ENCODE data around the gene PTPRF. TPM values are rescaled to one million over a fixed set of nuclear protein-coding genes. Genes with fewer than 3 reads are reported as not detected.

Gene PTPRF
- total and polyA plus RNA-seq, 4 donors = 40.0 to 160 (median 92.1) TPM

DNA sequence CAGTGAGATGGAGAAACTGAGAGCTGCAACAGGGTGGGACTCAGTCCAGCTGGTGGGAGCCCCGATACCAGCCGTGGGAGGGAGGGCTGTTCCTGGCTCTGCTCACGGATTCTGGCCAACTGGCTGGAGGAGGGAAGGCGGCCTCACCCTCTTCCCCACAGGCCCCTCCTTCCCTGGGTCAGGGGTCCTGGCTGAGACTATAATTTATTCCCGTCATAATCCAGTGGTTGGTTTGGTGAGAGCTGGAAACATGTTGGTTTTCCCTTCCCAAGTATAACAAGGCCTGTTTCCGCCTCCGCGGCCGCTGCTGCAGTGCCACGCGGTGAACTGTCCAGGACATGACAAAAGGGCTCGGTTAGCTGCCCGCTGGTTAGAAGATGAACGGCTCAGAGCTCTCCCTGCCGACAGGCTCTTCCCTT, 10.0 kb downstream of the PTPRF start:
- no peak overlapping the region for H3K9ac ChIP-seq (ENCODE audit: insufficient read depth in 1 of 2, low read length in 2 of 2)
- no peak for TF ChIP-seq CTCF (IDR thresholded peaks at IDR 0.05; ENCODE audit: control extremely low read depth, extremely low read depth)
- peaks cover 0 to 30% (median 15%) of the 10 kb centered on the region in 5 donors for H3K4me1 ChIP-seq (ENCODE audit: control insufficient read depth in 5 of 5, insufficient read depth in 5 of 5, low read length in 5 of 5)
- no peaks in the 10 kb centered on the region for H3K9me3 ChIP-seq (ENCODE audit: control insufficient read depth in 4 of 4, insufficient read depth in 3 of 4, low read length in 3 of 4)
- no peak overlapping the region for H3K4me3 ChIP-seq
- DNase-seq (peak; percentile 54 to 69 (median 65)), ATAC-seq (ENCODE audit: insufficient read depth, low FRiP score) (no peak)
- no peaks in the 10 kb centered on the region for H3K36me3 ChIP-seq (ENCODE audit: control insufficient read depth in 4 of 4, insufficient read depth in 4 of 4, low read length in 4 of 4)
- no peaks in the 10 kb centered on the region for H3K27me3 ChIP-seq (ENCODE audit: control insufficient read depth in 3 of 3, insufficient read depth in 3 of 3, low read length in 2 of 3)
- 55 to 67% methylated on average over 14 to 15 of the region's 15 CpGs for WGBS, 2 donors
- H3K27ac ChIP-seq (ENCODE audit: low read depth in 1 of 2, low read length in 1 of 2) = peak overlapping the region in 1 of 2 donors; percentile 15

GRCh38 chr1:43541141-43541540, 10.5 kb downstream of the PTPRF start:
- WGBS, 2 donors = 74 to 79% methylated on average over 5 of the region's 5 CpGs
- Histone ChIP-seq H3K9me3 (ENCODE audit: control insufficient read depth in 4 of 4, insufficient read depth in 3 of 4, low read length in 3 of 4) (no peaks in the 10 kb centered on the region), H3K27me3 (ENCODE audit: control insufficient read depth in 3 of 3, insufficient read depth in 3 of 3, low read length in 2 of 3) (no peaks in the 10 kb centered on the region), H3K27ac (ENCODE audit: low read depth in 1 of 2, low read length in 1 of 2) (peak overlapping the region in 1 of 2 donors; percentile 32), H3K9ac (ENCODE audit: insufficient read depth in 1 of 2, low read length in 2 of 2) (no peak overlapping the region), H3K4me3 (no peak overlapping the region), H3K4me1 (ENCODE audit: control insufficient read depth in 5 of 5, insufficient read depth in 5 of 5, low read length in 5 of 5) (peaks cover 0 to 35% (median 15%) of the 10 kb centered on the region in 5 donors), H3K36me3 (ENCODE audit: control insufficient read depth in 4 of 4, insufficient read depth in 4 of 4, low read length in 4 of 4) (no peaks in the 10 kb centered on the region)
- no peak for TF ChIP-seq CTCF (IDR thresholded peaks at IDR 0.05; ENCODE audit: control extremely low read depth, extremely low read depth)
- DNase-seq (no peak), ATAC-seq (ENCODE audit: insufficient read depth, low FRiP score) (no peak)

DNA sequence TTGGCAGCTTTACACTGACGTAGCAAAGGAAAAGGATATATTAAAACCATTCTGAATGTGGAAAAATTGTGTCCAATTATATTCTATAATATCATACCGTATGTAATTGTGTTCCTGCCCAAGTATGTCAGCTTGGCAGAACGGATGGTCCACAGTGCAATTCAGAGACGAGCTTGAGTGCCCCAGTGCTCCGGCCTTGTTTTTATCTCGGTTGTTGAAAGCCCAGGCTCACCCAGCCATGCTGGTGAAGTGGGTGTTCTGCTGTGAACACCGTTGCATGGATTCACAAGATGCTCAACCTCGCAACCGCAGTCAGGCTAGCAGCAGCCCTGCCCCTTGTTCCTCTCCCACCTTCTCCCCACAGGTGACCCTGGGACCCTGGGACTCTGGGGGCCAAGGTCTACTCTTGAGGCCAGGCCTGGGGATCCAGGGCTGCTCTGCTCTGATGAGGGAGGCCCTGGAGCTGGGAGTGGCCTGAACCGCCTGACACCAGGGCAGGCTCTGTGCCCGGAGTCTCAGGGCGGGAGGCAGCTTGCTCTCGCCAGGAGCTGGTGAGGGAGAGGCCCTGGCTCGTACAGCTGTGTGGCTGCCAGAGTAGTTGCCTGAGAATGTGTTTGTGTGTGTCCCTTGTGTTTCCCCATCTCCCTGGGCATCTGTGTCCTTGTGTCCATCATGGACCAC, 11.2 kb downstream of the PTPRF start:
- 64 to 84% methylated on average over 14 of the region's 14 CpGs for WGBS, 2 donors
- Histone ChIP-seq H3K27me3 (ENCODE audit: control insufficient read depth in 3 of 3, insufficient read depth in 3 of 3, low read length in 2 of 3) (no peaks in the 10 kb centered on the region), H3K9ac (ENCODE audit: insufficient read depth in 1 of 2, low read length in 2 of 2) (no peak overlapping the region), H3K36me3 (ENCODE audit: control insufficient read depth in 4 of 4, insufficient read depth in 4 of 4, low read length in 4 of 4) (no peaks in the 10 kb centered on the region), H3K4me1 (ENCODE audit: control insufficient read depth in 5 of 5, insufficient read depth in 5 of 5, low read length in 5 of 5) (peaks cover 0 to 34% (median 19%) of the 10 kb centered on the region in 5 donors), H3K4me3 (no peak overlapping the region), H3K27ac (ENCODE audit: low read depth in 1 of 2, low read length in 1 of 2) (peak overlapping the region in 1 of 2 donors; percentile 8), H3K9me3 (ENCODE audit: control insufficient read depth in 4 of 4, insufficient read depth in 3 of 4, low read length in 3 of 4) (no peaks in the 10 kb centered on the region)
- no peak for TF ChIP-seq CTCF (IDR thresholded peaks at IDR 0.05; ENCODE audit: control extremely low read depth, extremely low read depth)
- ATAC-seq (ENCODE audit: insufficient read depth, low FRiP score) (no peak), DNase-seq (peak; percentile 61 to 74 (median 64))
